Osteoblast (primary cell): ENCODE measurements around the gene OTUD5. TPM values are rescaled to one million over a fixed set of nuclear protein-coding genes. Genes with fewer than 3 reads are reported as not detected.
A peak's percentile ranks its signal among the peaks of the same experiment; 100 is the strongest.

Source experiments
- DNase-seq: peaks from one replicate; pipeline ENCODE4 v3.0.0; 2011; ENCODE audit warnings: low spot score, mixed read lengths; ENCODE audit not compliant: insufficient read length; ENCODE audit errors: missing footprints
- H2AFZ ChIP-seq: 2 replicates; pipeline ENCODE4 v1.6.0; 2011; ENCODE audit warnings: mild to moderate bottlenecking, low read length
- H3K27ac ChIP-seq: 2 replicates; pipeline ENCODE4 v1.5.1; 2011; ENCODE audit warnings: mild to moderate bottlenecking, low read depth, low read length, moderate library complexity
- H3K27me3 ChIP-seq: 2 replicates; pipeline ENCODE4 v1.6.0; 2012; ENCODE audit warnings: mild to moderate bottlenecking, control low read depth, inconsistent platforms, low read length, moderate library complexity; ENCODE audit not compliant: insufficient read depth
- H3K36me3 ChIP-seq: 2 replicates; pipeline ENCODE4 v1.5.1; 2011; ENCODE audit warnings: mild to moderate bottlenecking, low read length, control low read depth, moderate library complexity; ENCODE audit not compliant: insufficient read depth
- H3K4me1 ChIP-seq: 2 replicates; pipeline ENCODE4 v1.5.1; 2011; ENCODE audit warnings: mild to moderate bottlenecking, low read length, control low read depth, moderate library complexity; ENCODE audit not compliant: insufficient read depth
- H3K4me2 ChIP-seq: 2 replicates; pipeline ENCODE4 v1.6.0; 2011; ENCODE audit warnings: mild to moderate bottlenecking, low read length; ENCODE audit not compliant: insufficient read depth
- H3K4me3 ChIP-seq: fragments of 200-600 bp; sonication (generic); 3 replicates; pipeline ENCODE4 v1.5.1; 2012; ENCODE audit warnings: mild to moderate bottlenecking, low read length, inconsistent platforms; ENCODE audit not compliant: insufficient read depth
- H3K79me2 ChIP-seq: 2 replicates; pipeline ENCODE4 v1.6.0; 2012; ENCODE audit warnings: mild to moderate bottlenecking, low read length, control low read depth, inconsistent platforms; ENCODE audit not compliant: insufficient read depth
- H3K9me3 ChIP-seq: 2 replicates; pipeline ENCODE4 v1.5.1; 2011; ENCODE audit warnings: low read depth, low read length, control low read depth
- H4K20me1 ChIP-seq: 2 replicates; pipeline ENCODE4 v1.6.0; 2012; ENCODE audit warnings: mild to moderate bottlenecking, low read length, control low read depth; ENCODE audit not compliant: insufficient read depth
- total RNA-seq: library from RNA; depleted of rRNA; stranded (reverse); fragments of >200 nt; gene quantifications from 2 replicates; pipeline ENCODE4 v1.2.3, GENCODE V29; 2012
- TF ChIP-seq, protein P1 (sequence below): IDR thresholded peaks from 2 replicates; pipeline ENCODE4 v1.5.1; 2011; ENCODE audit warnings: mild to moderate bottlenecking, low read depth, low read length, moderate library complexity; ENCODE audit errors: extremely low read depth

OTUD5 gene
- total RNA-seq, 1 donor = 33.7 TPM

DNA sequence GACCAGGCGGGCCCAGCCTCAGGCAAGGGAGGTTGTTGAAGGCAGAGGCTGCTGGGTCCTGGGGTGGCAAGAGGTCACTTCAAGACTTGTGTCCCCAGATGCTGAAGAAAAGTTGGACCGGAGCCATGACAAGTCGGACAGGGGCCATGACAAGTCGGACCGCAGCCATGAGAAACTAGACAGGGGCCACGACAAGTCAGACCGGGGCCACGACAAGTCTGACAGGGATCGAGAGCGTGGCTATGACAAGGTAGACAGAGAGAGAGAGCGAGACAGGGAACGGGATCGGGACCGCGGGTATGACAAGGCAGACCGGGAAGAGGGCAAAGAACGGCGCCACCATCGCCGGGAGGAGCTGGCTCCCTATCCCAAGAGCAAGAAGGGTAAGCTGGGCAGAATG, 55.3 kb downstream of the OTUD5 start:
- Histone ChIP-seq H3K4me2 (no peak overlapping the region), H3K9me3 (no peaks in the 10 kb centered on the region), H3K27ac (no peak overlapping the region), H3K27me3 (no peaks in the 10 kb centered on the region), H2AFZ (no peak overlapping the region), H3K4me1 (peaks cover 4% of the 10 kb centered on the region), H3K79me2 (peaks cover 16% of the 10 kb centered on the region), H3K36me3 (peaks cover 12% of the 10 kb centered on the region), H4K20me1 (peaks cover 5% of the 10 kb centered on the region), H3K4me3 (no peak overlapping the region)
- TF ChIP-seq, protein P1, sequence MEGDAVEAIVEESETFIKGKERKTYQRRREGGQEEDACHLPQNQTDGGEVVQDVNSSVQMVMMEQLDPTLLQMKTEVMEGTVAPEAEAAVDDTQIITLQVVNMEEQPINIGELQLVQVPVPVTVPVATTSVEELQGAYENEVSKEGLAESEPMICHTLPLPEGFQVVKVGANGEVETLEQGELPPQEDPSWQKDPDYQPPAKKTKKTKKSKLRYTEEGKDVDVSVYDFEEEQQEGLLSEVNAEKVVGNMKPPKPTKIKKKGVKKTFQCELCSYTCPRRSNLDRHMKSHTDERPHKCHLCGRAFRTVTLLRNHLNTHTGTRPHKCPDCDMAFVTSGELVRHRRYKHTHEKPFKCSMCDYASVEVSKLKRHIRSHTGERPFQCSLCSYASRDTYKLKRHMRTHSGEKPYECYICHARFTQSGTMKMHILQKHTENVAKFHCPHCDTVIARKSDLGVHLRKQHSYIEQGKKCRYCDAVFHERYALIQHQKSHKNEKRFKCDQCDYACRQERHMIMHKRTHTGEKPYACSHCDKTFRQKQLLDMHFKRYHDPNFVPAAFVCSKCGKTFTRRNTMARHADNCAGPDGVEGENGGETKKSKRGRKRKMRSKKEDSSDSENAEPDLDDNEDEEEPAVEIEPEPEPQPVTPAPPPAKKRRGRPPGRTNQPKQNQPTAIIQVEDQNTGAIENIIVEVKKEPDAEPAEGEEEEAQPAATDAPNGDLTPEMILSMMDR = no peak
- DNase-seq = peak; percentile 72

DNA sequence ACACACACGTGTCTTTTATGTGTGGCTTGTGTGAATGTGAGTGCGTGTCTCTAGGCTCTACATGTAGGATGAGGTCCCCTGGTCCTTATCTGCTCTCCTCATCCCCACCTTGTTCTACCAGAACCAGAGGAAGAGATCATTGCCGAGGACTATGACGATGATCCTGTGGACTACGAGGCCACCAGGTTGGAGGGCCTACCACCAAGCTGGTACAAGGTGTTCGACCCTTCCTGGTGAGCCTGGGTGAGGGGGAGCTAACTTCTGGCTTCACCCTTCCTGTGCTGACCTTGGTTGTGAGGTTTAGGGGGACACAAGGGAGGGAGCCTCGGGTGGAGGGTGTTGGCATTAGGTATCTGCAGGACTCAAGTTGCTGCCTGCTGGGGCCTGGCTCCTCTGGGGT, 56.3 kb downstream of the OTUD5 start:
- Histone ChIP-seq H3K4me3 (no peak overlapping the region), H3K36me3 (peaks cover 12% of the 10 kb centered on the region), H3K79me2 (peaks cover 22% of the 10 kb centered on the region), H2AFZ (no peak overlapping the region), H3K4me1 (peaks cover 10% of the 10 kb centered on the region), H3K9me3 (no peaks in the 10 kb centered on the region), H3K4me2 (no peak overlapping the region), H3K27ac (no peak overlapping the region), H3K27me3 (no peaks in the 10 kb centered on the region), H4K20me1 (peaks cover 5% of the 10 kb centered on the region)
- TF ChIP-seq, protein P1 = no peak
- DNase-seq = peak; percentile 79

DNA sequence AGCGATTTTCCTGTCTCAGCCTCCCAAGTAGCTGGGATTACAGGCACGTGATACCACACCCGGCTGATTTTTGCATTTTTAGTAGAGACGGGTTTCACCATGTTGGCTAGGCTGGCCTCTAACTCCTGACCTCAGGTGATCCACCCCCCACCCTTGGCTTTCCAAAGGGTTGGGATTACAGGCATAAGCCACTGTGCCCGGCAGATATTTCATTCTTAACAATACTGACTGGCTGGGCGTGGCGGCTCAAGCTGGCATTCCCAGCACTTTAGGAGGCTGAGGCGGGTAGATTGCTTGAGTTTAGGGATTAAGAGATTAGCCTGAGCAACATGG, 58.4 kb downstream of the OTUD5 start:
- Histone ChIP-seq H2AFZ (no peak overlapping the region), H3K36me3 (peaks cover 12% of the 10 kb centered on the region), H3K4me3 (no peak overlapping the region), H3K4me1 (peaks cover 10% of the 10 kb centered on the region), H3K27ac (no peak overlapping the region), H3K4me2 (no peak overlapping the region), H4K20me1 (peaks cover 3% of the 10 kb centered on the region), H3K9me3 (no peaks in the 10 kb centered on the region), H3K27me3 (no peaks in the 10 kb centered on the region), H3K79me2 (peaks cover 31% of the 10 kb centered on the region)
- TF ChIP-seq, protein P1 = no peak
- DNase-seq = no peak

DNA sequence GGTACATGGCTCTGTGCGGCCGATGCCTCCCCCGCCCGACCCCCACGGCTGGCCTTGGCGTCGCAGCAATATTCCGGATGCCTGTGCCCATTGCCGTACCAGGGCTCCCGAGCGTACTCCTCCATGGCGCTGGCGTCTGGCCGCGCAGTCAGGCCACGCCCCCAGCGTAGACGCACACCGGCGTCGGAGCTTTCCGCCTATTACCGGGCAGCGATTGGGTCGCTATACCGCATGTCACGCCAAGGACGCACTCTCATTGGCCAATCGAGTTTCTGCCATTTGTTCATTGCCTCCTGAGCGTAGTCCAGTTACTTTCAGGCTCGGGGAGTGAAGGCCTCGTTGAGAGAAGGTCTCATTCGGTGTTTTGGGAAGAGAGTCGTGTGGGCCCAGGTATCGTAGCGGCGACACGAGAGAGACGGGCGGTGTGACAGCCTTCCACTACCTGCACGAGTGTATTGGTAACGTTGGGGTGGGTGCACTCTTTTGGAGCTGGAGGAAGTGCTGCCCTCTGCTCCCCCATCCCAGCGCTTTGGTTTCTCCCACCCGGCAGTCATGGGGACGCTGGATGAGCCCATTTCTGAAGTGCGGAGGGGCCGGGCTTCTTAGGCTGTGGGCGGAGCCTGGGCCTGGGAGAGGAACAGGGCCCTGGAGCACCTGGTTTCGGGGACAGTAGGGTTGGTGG, 59.6 kb downstream of the OTUD5 start, which contains the start of the genes PQBP1 and TIMM17B:
Gene PQBP1 (plus strand): TSS at position 306 of the 682 bp plus-strand sequence. CDS start 580 bp downstream, outside the sequence.
Gene TIMM17B (minus strand): TSS at position 144 of the 682 bp plus-strand sequence. CDS start 19 bp downstream, at position 125.
- Histone ChIP-seq H2AFZ (peak within 1 kb of the TSS; percentile 91), H3K4me1 (peaks cover 10% of the 10 kb centered on the region), H3K4me2 (peak within 1 kb of the TSS; percentile 90), H4K20me1 (peaks cover 3% of the 10 kb centered on the region), H3K27ac (peak within 1 kb of the TSS; percentile 91), H3K79me2 (peaks cover 31% of the 10 kb centered on the region), H3K36me3 (peaks cover 8% of the 10 kb centered on the region), H3K27me3 (no peaks in the 10 kb centered on the region), H3K9me3 (no peaks in the 10 kb centered on the region), H3K4me3 (peak within 1 kb of the TSS; percentile 91)
- peak; percentile 96 for DNase-seq
- TF ChIP-seq, protein P1 = no peak
